Muscle layer of colon (tissue), 2 donors: Measurements from ENCODE around the gene POC1A.

Experiments
- H3K27ac ChIP-seq: one replicate; pipeline ENCODE4 v1.7.0; 2013; ENCODE audit warnings: low read depth, mild to moderate bottlenecking, low read length, moderate library complexity
- H3K27me3 ChIP-seq, 2 donors: one replicate each; pipeline ENCODE4 v1.7.0; 2013; ENCODE audit warnings: low read length in 2 of 2, mild to moderate bottlenecking in 2 of 2; ENCODE audit not compliant: insufficient read depth in 2 of 2, control insufficient read depth in 1 of 2
- H3K36me3 ChIP-seq: one replicate; pipeline ENCODE4 v1.7.0; 2013; ENCODE audit warnings: mild to moderate bottlenecking, low read length; ENCODE audit not compliant: insufficient read depth
- H3K4me1 ChIP-seq: one replicate; pipeline ENCODE4 v1.7.0; 2013; ENCODE audit warnings: mild to moderate bottlenecking, low read length; ENCODE audit not compliant: insufficient read depth
- H3K4me3 ChIP-seq, 2 donors: one replicate each; pipeline ENCODE4 v1.7.0; 2013; ENCODE audit warnings: low read length in 2 of 2, low read depth in 1 of 2, mild to moderate bottlenecking in 1 of 2, moderate library complexity in 1 of 2
- H3K9ac ChIP-seq: one replicate; pipeline ENCODE4 v1.7.0; 2013; ENCODE audit warnings: low read length
- H3K9me3 ChIP-seq: one replicate; pipeline ENCODE4 v1.7.0; 2013; ENCODE audit warnings: mild to moderate bottlenecking, low read length
- donor health status: abdominal sarcoma.
- donor health status: Adenocarcinoma of cecum.

Gene POC1A

DNA sequence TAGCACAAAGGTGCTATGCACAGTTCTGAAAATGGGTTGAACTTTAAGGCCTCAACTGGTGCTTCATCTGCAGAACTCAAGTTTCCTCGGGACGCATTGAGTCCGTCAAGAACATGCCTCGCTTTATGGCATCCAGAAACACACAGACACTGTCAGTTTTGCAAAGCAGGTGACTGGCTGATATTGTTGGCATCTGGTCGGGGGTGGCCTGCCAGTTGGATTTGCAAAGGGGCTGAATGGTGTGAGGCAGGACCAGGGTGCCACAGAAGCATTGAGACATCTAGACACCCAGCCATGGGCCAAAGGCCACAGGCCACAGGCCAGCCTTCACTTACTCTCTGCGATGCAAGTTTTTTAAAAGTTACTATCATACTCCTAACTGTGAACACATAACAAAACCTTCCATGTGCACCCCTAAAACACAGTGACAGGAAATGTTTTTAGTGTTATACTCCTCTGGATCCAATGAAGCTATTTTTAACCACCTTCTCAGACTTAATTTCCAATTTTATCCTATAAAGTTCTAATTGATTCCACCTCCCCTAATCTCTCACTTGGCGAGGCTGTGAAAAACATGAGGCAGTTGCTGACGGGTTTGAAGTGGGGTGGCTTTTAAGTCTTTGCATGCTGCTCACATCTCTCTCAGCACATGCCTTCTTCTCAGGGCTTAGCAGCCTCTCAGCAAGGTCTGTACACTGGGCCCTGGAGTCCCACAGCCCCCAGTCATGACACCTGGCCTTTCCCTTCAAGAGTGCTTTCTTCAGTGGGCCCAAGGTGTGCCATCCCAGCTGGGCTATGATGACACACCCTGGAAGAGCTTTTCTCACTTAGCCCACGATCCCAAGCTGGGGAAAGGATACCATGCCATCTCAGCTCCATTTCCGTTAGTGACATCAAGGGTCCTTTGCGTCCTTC lies 59.4 kb downstream of the POC1A start:
- Histone ChIP-seq H3K27me3 (no peaks in the 10 kb centered on the region), H3K36me3 (no peaks in the 10 kb centered on the region), H3K27ac (no peak overlapping the region), H3K9me3 (no peaks in the 10 kb centered on the region), H3K9ac (no peak overlapping the region), H3K4me3 (no peak overlapping the region), H3K4me1 (no peaks in the 10 kb centered on the region)

DNA sequence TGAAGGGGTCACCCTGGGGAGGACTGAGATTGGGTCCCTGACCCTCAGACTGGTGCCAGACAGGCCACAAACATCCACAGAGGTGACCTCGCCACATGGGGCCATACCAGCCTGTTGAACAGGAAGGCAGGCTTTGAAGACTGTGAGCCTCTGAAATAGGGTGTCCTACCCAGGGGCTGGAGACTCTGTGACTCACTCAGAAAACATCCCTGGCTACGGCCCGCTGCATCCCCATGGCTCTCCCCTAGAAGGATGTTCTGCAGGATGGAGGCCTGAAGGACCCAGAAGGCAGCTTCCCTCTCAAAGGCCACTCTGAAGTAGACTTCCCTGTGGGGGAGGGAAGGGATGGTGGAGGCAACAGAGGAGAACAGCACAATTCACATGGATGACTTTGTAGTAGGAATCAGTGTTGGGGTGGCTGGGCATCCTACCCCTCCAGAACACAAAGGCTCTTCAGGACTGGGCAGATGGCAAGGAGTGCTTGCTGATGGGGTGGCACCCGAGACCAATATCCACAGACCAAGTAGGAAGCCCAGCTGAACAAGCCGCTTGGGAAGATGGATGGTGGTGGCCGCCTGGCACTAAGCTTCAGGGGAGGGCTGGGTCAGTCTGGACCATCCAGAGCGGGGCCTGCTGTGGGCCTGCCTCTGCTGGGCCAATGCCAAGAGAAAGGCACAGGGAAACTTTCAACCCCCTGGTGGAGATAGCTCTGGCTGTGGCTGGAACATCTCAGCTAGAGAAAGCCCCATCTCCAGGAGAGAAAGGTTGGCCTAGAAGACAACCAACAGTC lies 60.3 kb downstream of the POC1A start:
- Histone ChIP-seq H3K9me3 (no peaks in the 10 kb centered on the region), H3K27me3 (no peaks in the 10 kb centered on the region), H3K27ac (no peak overlapping the region), H3K9ac (no peak overlapping the region), H3K36me3 (no peaks in the 10 kb centered on the region), H3K4me3 (no peak overlapping the region), H3K4me1 (no peaks in the 10 kb centered on the region)

DNA sequence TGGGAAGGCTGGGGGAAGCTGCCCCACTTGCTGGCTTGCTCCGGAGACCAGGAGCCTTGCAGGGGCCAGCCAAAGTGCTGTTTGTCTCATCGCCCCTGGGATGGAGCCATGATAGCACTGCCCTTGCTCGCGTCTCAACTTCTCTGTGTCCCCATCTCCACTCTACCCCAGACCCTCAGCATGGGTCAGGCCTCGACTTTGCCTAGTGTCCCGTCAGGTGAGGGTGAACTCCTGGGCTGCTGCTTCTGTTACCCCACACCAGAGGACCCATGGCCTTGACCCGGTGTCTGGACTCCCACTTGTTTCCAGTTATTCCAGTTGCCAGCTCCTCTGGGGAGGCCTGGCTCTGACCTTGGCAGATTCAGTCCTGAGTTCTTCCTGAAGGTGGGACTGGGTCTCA lies 61.3 kb downstream of the POC1A start:
- no peaks in the 10 kb centered on the region for H3K4me1 ChIP-seq

DNA sequence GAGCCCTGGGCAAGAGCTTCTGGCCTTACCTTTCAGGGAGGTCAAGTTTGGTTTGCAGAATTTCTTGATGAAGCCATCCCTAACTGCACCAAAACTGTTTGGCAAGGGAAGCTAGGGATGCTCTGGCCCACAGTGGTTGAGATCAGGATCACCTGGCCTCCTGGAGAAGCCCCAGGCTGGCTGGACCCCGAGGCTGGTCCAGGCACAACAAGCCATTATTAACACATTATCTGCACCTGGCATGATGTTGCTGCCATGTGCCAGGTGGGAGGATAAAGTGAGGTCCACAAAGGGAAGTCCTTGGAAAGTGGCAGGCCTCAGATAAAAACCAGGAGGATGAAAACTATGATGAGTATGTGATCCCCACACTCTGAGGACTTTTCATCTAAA lies 62.0 kb downstream of the POC1A start:
- no peak overlapping the region for H3K9ac ChIP-seq
- H3K36me3 ChIP-seq: no peaks in the 10 kb centered on the region
- H3K4me1 ChIP-seq: no peaks in the 10 kb centered on the region
- no peaks in the 10 kb centered on the region for H3K9me3 ChIP-seq
- H3K27ac ChIP-seq: no peak overlapping the region
- no peak overlapping the region for H3K4me3 ChIP-seq
- H3K27me3 ChIP-seq: no peaks in the 10 kb centered on the region

More for the DNA sequence above, 61.3 kb downstream of the POC1A start:
- no peak overlapping the region for H3K27ac ChIP-seq
- no peaks in the 10 kb centered on the region for H3K9me3 ChIP-seq
- no peaks in the 10 kb centered on the region for H3K36me3 ChIP-seq
- no peak overlapping the region for H3K4me3 ChIP-seq
- H3K27me3 ChIP-seq: no peaks in the 10 kb centered on the region
- no peak overlapping the region for H3K9ac ChIP-seq

DNA sequence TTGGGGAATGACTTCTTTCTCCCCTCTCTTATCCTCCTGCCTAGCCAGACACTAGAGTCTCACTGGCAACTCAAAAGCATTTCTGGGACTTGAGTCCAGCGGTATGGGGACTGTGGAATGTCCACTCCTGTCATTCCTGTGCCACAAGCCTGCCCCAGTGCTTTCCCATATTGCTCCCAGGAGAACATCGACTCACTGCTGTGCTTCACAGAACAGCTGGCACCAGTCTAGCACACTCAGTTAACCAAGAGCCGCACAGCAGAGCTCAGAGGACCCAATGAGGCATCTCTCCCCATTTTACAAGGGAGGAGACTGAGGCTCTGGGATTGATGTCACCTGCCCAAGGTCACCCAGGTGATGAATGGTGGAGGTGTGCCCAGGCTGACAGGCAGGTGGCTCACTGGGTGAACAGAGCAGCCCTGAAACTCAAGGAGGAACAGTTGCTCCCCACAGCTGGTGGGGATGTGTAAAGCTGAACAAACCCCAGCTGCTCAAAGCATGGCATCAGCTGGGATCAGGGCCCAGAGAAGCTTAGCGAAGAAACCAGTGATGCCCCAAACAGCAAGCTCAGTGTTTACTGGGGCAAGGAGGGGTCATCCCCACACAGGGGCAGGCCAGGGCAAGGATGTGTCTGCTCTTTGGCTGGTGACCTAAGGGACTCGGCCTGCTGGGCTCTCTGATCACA lies 62.5 kb downstream of the POC1A start:
- Histone ChIP-seq H3K36me3 (no peaks in the 10 kb centered on the region), H3K9ac (no peak overlapping the region), H3K27ac (no peak overlapping the region), H3K4me1 (no peaks in the 10 kb centered on the region), H3K27me3 (no peaks in the 10 kb centered on the region), H3K4me3 (no peak overlapping the region), H3K9me3 (no peaks in the 10 kb centered on the region)

DNA sequence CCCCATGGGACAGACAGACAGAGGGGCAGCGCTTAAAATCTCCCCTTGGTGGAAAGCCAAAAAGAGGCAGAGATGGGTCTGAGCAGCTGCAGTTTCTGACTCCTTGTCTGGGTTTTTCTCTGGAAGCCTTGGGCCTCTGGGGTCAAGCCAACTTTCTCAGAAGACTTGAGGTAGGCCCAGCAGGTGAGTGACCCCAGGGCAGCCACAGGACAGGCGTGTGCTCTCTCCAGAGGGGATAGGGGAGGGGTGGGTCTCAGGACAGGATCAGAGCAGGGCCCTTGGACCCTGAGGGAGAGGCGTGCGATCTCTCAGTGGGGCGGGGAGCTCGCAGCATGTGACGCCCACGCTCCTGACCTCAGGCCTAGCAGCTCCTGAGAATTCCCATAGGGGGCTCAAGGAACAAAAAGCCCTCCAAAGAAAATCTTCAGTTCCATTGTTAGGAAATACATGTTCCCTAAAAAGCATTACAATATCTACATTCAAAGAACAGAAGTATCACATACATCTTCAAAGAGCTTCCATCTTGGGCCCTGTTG lies 63.2 kb downstream of the POC1A start:
- no peaks in the 10 kb centered on the region for H3K9me3 ChIP-seq
- no peak overlapping the region for H3K4me3 ChIP-seq
- H3K27me3 ChIP-seq: no peaks in the 10 kb centered on the region
- H3K27ac ChIP-seq: no peak overlapping the region
- no peaks in the 10 kb centered on the region for H3K36me3 ChIP-seq
- H3K9ac ChIP-seq: no peak overlapping the region
- H3K4me1 ChIP-seq: no peaks in the 10 kb centered on the region

DNA sequence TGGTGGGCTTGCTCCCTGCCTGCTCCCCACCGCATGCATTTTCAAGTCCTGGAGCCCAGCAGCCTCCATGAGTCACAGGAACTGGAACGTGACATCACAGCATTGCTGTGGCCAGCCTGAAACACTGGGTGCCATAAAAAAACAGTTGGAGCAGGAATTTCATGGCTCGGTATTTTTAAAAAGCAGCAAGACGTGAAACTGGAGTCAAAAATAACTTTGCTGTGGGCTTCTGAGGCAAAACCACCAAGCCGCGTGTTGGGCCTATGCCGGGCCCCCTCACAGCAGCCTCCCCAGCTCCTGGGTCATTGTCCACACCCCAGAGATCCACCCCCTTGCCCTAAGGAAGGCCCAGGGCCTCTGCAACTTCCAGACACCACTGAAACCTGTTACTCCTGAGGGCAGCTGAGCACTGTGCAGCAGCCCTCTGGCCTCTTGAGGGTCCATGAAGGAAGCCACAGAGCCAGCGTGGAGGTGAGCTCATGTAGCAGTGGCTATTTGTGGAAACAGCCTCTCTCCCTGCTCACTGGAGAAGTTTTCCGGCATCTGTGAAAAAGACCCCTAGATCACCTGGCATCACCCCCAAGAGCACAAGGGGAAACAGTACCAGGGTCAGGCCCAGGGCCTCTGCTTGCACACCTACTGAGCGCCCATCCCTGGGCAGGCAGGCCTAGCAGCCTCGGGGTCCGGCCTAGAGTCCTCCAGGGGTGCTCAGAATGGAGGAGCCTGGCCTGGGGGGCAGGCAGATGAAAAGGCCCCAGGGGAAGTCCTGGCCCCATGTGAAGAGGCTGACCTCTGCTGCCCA lies 63.9 kb downstream of the POC1A start:
- Histone ChIP-seq H3K36me3 (no peaks in the 10 kb centered on the region), H3K4me3 (no peak overlapping the region), H3K9ac (no peak overlapping the region), H3K9me3 (no peaks in the 10 kb centered on the region), H3K27me3 (no peaks in the 10 kb centered on the region), H3K4me1 (no peaks in the 10 kb centered on the region), H3K27ac (no peak overlapping the region)

DNA sequence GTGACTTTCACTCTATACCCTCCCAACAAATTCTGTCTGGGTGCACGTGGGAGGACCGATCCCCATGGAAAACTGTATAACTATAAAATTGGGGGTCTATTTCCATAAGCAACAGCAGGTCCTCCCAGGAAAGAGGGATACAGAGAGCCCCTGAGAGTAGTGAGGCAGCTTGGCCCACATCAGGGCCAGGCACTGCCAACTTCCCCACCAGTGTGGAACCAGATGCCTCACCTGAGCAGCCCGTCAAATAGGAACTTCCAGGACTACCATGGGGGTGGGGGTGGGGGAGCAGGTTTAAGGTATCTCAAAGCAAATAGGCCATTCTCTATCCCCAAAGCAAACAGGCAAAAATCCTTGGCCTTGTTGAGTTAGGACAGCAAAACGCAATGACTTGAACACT lies 64.5 kb downstream of the POC1A start:
- Histone ChIP-seq H3K9ac (no peak overlapping the region), H3K4me1 (no peaks in the 10 kb centered on the region), H3K4me3 (no peak overlapping the region), H3K27me3 (no peaks in the 10 kb centered on the region), H3K36me3 (no peaks in the 10 kb centered on the region), H3K27ac (no peak overlapping the region), H3K9me3 (no peaks in the 10 kb centered on the region)

DNA sequence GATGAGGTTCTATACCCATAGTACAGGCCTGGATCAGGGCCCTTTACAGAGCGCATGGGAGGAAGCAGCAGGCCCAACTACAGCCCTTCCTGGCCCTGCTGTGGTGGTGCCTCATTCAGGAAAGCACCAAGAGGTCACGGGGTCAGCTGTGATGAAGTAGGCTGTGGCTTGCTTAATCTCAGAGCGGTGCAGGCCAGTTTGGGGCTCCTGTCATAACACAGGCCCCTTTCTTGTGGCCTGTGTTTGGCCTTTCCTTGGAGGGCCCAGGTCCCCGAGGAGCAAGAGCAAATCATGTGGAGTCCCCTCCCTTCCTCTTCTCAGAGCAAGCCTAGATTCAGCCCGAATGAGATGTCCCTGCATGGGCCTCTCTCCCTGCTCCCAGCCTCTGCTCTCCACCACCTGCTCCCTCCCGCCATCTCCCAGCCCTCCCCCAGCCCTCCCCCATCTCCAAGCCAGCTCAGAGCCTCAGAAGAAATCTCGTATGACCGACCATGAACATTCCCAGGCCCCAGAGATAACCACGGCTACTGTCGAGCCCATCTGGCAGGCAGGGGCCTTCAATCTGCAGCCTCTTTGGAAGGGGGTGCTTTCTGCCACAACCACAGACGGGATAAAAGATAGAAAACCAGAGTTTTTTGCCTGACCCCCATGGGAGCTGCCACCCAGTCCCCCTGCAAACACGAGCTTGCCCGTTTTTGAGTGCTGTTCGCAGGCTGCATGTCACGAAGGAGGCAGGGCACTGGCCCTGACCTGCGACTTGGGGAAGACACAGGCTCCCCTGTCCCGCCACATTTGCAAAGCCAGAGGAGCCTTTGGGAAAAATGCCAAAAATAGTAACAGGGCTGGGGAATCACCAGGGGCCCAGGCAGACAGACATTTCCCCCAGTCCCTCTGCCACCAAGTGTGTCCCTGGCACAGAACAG lies 65.5 kb downstream of the POC1A start:
- no peaks in the 10 kb centered on the region for H3K27me3 ChIP-seq
- no peaks in the 10 kb centered on the region for H3K36me3 ChIP-seq
- H3K4me1 ChIP-seq: no peaks in the 10 kb centered on the region
- no peak overlapping the region for H3K9ac ChIP-seq
- H3K4me3 ChIP-seq: no peak overlapping the region
- no peak overlapping the region for H3K27ac ChIP-seq
- H3K9me3 ChIP-seq: no peaks in the 10 kb centered on the region

DNA sequence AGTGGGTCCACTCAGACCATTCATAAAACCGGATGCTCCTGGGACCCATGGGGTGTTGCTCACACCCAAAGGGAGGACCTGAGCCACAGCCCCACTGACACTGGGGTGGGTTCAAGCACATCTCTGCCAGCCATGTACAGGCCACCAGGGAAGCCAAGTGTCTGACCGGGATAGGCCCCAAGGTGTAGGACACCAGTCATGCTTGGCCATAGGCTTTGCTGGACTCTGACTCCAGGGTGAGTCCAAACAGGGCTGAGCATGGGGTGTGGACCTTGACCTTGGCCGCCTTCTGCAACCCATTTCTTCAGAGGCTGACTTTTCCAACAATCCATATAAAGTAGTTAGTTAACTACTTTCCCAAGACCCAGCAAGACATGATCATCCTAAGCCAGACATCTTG lies 66.5 kb downstream of the POC1A start:
- Histone ChIP-seq H3K36me3 (no peaks in the 10 kb centered on the region), H3K9ac (no peak overlapping the region), H3K27ac (no peak overlapping the region), H3K4me3 (no peak overlapping the region), H3K27me3 (no peaks in the 10 kb centered on the region), H3K4me1 (no peaks in the 10 kb centered on the region), H3K9me3 (no peaks in the 10 kb centered on the region)
